Measurements from ENCODE around the gene ELP2. TPM values are rescaled to one million over a fixed set of nuclear protein-coding genes. Genes with fewer than 3 reads are reported as not detected.
"Not testable (repeated sequence)": the region's sequence is repeated elsewhere in the genome, so short reads cannot be mapped to it uniquely, and the experiment has no call there.

The ELP2 gene
- total RNA-seq, 1 experiment from 2014 or later = 54.2 TPM

- H4K20me1 ChIP-seq (ENCODE audit: insufficient read depth) = no peaks in the 10 kb centered on the region
- H3K4me1 ChIP-seq (replicated peaks; ENCODE audit: insufficient read depth) = no peaks in the 10 kb centered on the region
- no peak overlapping the region for H3K4me3 ChIP-seq
- no peak overlapping the region for H3K4me2 ChIP-seq
- no peaks in the 10 kb centered on the region for H3F3A ChIP-seq (ENCODE audit: insufficient read depth, low read depth)
- H3K36me3 ChIP-seq (ENCODE audit: low read depth) = no peaks in the 10 kb centered on the region
- ChIA-PET CTCF (no interaction called here), POLR2A (ENCODE audit: unreplicated experiment) (no interaction called here)
- H3K27me3 ChIP-seq (ENCODE audit: insufficient read depth, low read depth) = no peaks in the 10 kb centered on the region
- BruUV-seq (replicated peaks) = no TSS peak
- TF ChIP-seq EZH2 (IDR thresholded peaks at IDR 0.05; ENCODE audit: low read depth) = no peak
- TF ChIP-seq, protein P1, sequence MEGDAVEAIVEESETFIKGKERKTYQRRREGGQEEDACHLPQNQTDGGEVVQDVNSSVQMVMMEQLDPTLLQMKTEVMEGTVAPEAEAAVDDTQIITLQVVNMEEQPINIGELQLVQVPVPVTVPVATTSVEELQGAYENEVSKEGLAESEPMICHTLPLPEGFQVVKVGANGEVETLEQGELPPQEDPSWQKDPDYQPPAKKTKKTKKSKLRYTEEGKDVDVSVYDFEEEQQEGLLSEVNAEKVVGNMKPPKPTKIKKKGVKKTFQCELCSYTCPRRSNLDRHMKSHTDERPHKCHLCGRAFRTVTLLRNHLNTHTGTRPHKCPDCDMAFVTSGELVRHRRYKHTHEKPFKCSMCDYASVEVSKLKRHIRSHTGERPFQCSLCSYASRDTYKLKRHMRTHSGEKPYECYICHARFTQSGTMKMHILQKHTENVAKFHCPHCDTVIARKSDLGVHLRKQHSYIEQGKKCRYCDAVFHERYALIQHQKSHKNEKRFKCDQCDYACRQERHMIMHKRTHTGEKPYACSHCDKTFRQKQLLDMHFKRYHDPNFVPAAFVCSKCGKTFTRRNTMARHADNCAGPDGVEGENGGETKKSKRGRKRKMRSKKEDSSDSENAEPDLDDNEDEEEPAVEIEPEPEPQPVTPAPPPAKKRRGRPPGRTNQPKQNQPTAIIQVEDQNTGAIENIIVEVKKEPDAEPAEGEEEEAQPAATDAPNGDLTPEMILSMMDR (conservative IDR thresholded peaks at IDR 0.05) = no peak
- no peak for DNase-seq
- no peak overlapping the region for H3K27ac ChIP-seq
- H2AFZ ChIP-seq = no peak overlapping the region
- H3K9me2 ChIP-seq (ENCODE audit: insufficient read depth) = no peaks in the 10 kb centered on the region
- no peaks in the 10 kb centered on the region for H3K9me3 ChIP-seq (ENCODE audit: insufficient read depth, low read depth)
- intact Hi-C loops (cut with micrococcal nuclease; ENCODE audit: unreplicated experiment) = no loop called here
- H3K79me2 ChIP-seq (ENCODE audit: low read depth) = no peaks in the 10 kb centered on the region
These were observed 15.4 kb upstream of the ELP2 start for GRCh38 chr18:36114251-36114650.

GRCh38 chr18:36114738-36115137 lies 15.0 kb upstream of the ELP2 start:
- Histone ChIP-seq H3K4me3 (no peak overlapping the region), H3K27me3 (ENCODE audit: insufficient read depth, low read depth) (no peaks in the 10 kb centered on the region), H3K4me1 (replicated peaks; ENCODE audit: insufficient read depth) (no peaks in the 10 kb centered on the region), H3K36me3 (ENCODE audit: low read depth) (no peaks in the 10 kb centered on the region), H3F3A (ENCODE audit: insufficient read depth, low read depth) (no peaks in the 10 kb centered on the region), H3K4me2 (no peak overlapping the region), H3K79me2 (ENCODE audit: low read depth) (no peaks in the 10 kb centered on the region), H4K20me1 (ENCODE audit: insufficient read depth) (no peaks in the 10 kb centered on the region), H3K9me2 (ENCODE audit: insufficient read depth) (no peaks in the 10 kb centered on the region), H3K27ac (no peak overlapping the region), H2AFZ (no peak overlapping the region), H3K9me3 (ENCODE audit: insufficient read depth, low read depth) (no peaks in the 10 kb centered on the region)
- intact Hi-C loops (cut with micrococcal nuclease; ENCODE audit: unreplicated experiment) = no loop called here
- ChIA-PET POLR2A (ENCODE audit: unreplicated experiment) (no interaction called here), CTCF (no interaction called here)
- TF ChIP-seq, protein P1 (conservative IDR thresholded peaks at IDR 0.05) = no peak
- TF ChIP-seq EZH2 (IDR thresholded peaks at IDR 0.05; ENCODE audit: low read depth) = no peak
- DNase-seq = no peak
- no TSS peak for BruUV-seq (replicated peaks)

- H3K9me3 ChIP-seq (ENCODE audit: insufficient read depth, low read depth); H3K9me2 ChIP-seq (ENCODE audit: insufficient read depth); H4K20me1 ChIP-seq (ENCODE audit: insufficient read depth); BruUV-seq (replicated peaks); CTCF ChIA-PET; H3K4me1 ChIP-seq (replicated peaks; ENCODE audit: insufficient read depth); H3K27me3 ChIP-seq (ENCODE audit: insufficient read depth, low read depth); DNase-seq; H3F3A ChIP-seq (ENCODE audit: insufficient read depth, low read depth); H3K4me2 ChIP-seq; intact Hi-C loops (cut with micrococcal nuclease; ENCODE audit: unreplicated experiment); H3K4me3 ChIP-seq; H3K79me2 ChIP-seq (ENCODE audit: low read depth); POLR2A ChIA-PET (ENCODE audit: unreplicated experiment); H2AFZ ChIP-seq; H3K36me3 ChIP-seq (ENCODE audit: low read depth); H3K27ac ChIP-seq: not testable (repeated sequence)
These were observed 12.9 kb upstream of the ELP2 start for GRCh38 chr18:36116771-36117170.

- Histone ChIP-seq H3K27ac (no peak overlapping the region), H3K4me1 (replicated peaks; ENCODE audit: insufficient read depth) (no peaks in the 10 kb centered on the region), H3F3A (ENCODE audit: insufficient read depth, low read depth) (no peaks in the 10 kb centered on the region), H2AFZ (no peak overlapping the region), H3K27me3 (ENCODE audit: insufficient read depth, low read depth) (no peaks in the 10 kb centered on the region), H3K36me3 (ENCODE audit: low read depth) (no peaks in the 10 kb centered on the region; the same call in 1 of the 2 replicates), H3K4me2 (no peak overlapping the region), H4K20me1 (ENCODE audit: insufficient read depth) (no peaks in the 10 kb centered on the region), H3K79me2 (ENCODE audit: low read depth) (no peaks in the 10 kb centered on the region), H3K9me2 (ENCODE audit: insufficient read depth) (no peaks in the 10 kb centered on the region), H3K9me3 (ENCODE audit: insufficient read depth, low read depth) (no peaks in the 10 kb centered on the region), H3K4me3 (no peak overlapping the region)
- BruUV-seq (replicated peaks) = no TSS peak
- POLR2A ChIA-PET (ENCODE audit: unreplicated experiment) = no interaction called here
- DNase-seq = no peak
- CTCF ChIA-PET = no interaction called here
- TF ChIP-seq, protein P1 (conservative IDR thresholded peaks at IDR 0.05) = no peak
- intact Hi-C loops (cut with micrococcal nuclease; ENCODE audit: unreplicated experiment) = no loop called here
These were observed 9.4 kb upstream of the ELP2 start for GRCh38 chr18:36120297-36120696.
